ENCODE measurements around the gene SYNGR3.

The SYNGR3 gene

GRCh38 chr16:2007081-2007836, 17.5 kb downstream of the SYNGR3 start:
- in situ Hi-C loops (cut with MboI; ENCODE audit: low sequenced_read_pairs): loop anchor here (25.0 kb wide), 1 partner anchor 130 kb away; the partner anchor contains the start of genes PKD1 and RAB26

- in situ Hi-C loops (cut with MboI; ENCODE audit: low sequenced_read_pairs): loop anchor here (25.0 kb wide), 1 partner anchor 129 kb away; the partner anchor contains the start of genes PKD1 and RAB26
These were observed 18.3 kb downstream of the SYNGR3 start for GRCh38 chr16:2008009-2008526.

- in situ Hi-C loops (cut with MboI; ENCODE audit: low sequenced_read_pairs): loop anchor here (25.0 kb wide), 1 partner anchor 129 kb away; the partner anchor contains the start of genes PKD1 and RAB26
These were observed 18.9 kb downstream of the SYNGR3 start for GRCh38 chr16:2008631-2009163.

- in situ Hi-C loops (cut with MboI; ENCODE audit: low sequenced_read_pairs): loop anchor here (25.0 kb wide), 1 partner anchor 128 kb away; the partner anchor contains the start of genes PKD1 and RAB26
These were observed 19.5 kb downstream of the SYNGR3 start for GRCh38 chr16:2009164-2009711.

GRCh38 chr16:2009791-2010510, 20.2 kb downstream of the SYNGR3 start, which contains the start of gene ZNF598:
Gene ZNF598 (minus strand): TSS chr16:2009821.
- in situ Hi-C loops (cut with MboI; ENCODE audit: low sequenced_read_pairs): loop anchor here (25.0 kb wide), 1 partner anchor 127 kb away; the partner anchor contains the start of genes PKD1 and RAB26

GRCh38 chr16:2011726-2012125, 22.0 kb downstream of the SYNGR3 start:
- in situ Hi-C loops (cut with MboI; ENCODE audit: low sequenced_read_pairs): loop anchor here (25.0 kb wide), 1 partner anchor 126 kb away; the partner anchor contains the start of genes PKD1 and RAB26

GRCh38 chr16:2013527-2013926, 23.8 kb downstream of the SYNGR3 start:
- in situ Hi-C loops (cut with MboI; ENCODE audit: low sequenced_read_pairs): loop anchor here (25.0 kb wide), 1 partner anchor 124 kb away; the partner anchor contains the start of genes PKD1 and RAB26

- in situ Hi-C loops (cut with MboI; ENCODE audit: low sequenced_read_pairs): loop anchor here (25.0 kb wide), 1 partner anchor 122 kb away; the partner anchor contains the start of genes PKD1 and RAB26
These were observed 25.6 kb downstream of the SYNGR3 start for GRCh38 chr16:2015117-2015946.

GRCh38 chr16:2015947-2016208, 26.1 kb downstream of the SYNGR3 start:
- in situ Hi-C loops (cut with MboI; ENCODE audit: low sequenced_read_pairs): loop anchor here (25.0 kb wide), 1 partner anchor 121 kb away; the partner anchor contains the start of genes PKD1 and RAB26

GRCh38 chr16:2016407-2016922, 26.7 kb downstream of the SYNGR3 start:
- in situ Hi-C loops (cut with MboI; ENCODE audit: low sequenced_read_pairs): loop anchor here (25.0 kb wide), 1 partner anchor 121 kb away; the partner anchor contains the start of genes PKD1 and RAB26

GRCh38 chr16:2019518-2019920, 29.7 kb downstream of the SYNGR3 start, which contains the start of gene NPW:
Gene NPW (plus strand): TSS chr16:2019785.
- in situ Hi-C loops (cut with MboI; ENCODE audit: low sequenced_read_pairs): loop anchor here (25.0 kb wide), 1 partner anchor 118 kb away; the partner anchor contains the start of genes PKD1 and RAB26

GRCh38 chr16:2019921-2020831, 30.4 kb downstream of the SYNGR3 start:
- in situ Hi-C loops (cut with MboI; ENCODE audit: low sequenced_read_pairs): loop anchor here (25.0 kb wide), 1 partner anchor 117 kb away; the partner anchor contains the start of genes PKD1 and RAB26

- in situ Hi-C loops (cut with MboI; ENCODE audit: low sequenced_read_pairs): loop anchor here (25.0 kb wide), 1 partner anchor 115 kb away; the partner anchor contains the start of genes PKD1 and RAB26
These were observed 32.9 kb downstream of the SYNGR3 start for GRCh38 chr16:2022723-2023091.

GRCh38 chr16:2023092-2024031, 33.6 kb downstream of the SYNGR3 start:
- in situ Hi-C loops (cut with MboI; ENCODE audit: low sequenced_read_pairs): loop anchor here (25.0 kb wide), 1 partner anchor 114 kb away; the partner anchor contains the start of genes PKD1 and RAB26

GRCh38 chr16:2024032-2024420, 34.3 kb downstream of the SYNGR3 start:
- in situ Hi-C loops (cut with MboI; ENCODE audit: low sequenced_read_pairs): loop anchor here (25.0 kb wide), 1 partner anchor 113 kb away; the partner anchor contains the start of genes PKD1 and RAB26

GRCh38 chr16:2025251-2025650, 35.5 kb downstream of the SYNGR3 start:
- in situ Hi-C loops (cut with MboI; ENCODE audit: low sequenced_read_pairs): no loop called here

Data from HL-60/S4 treated with phorbol 12-myristate 13-acetate at 8.2 ng/mL for 4 days and 3 days (cell line).